OCI-LY7 (cell line): ENCODE data around the gene TOR2A.

Experiments used
- CTCF ChIP-seq: fragments of 200-600 bp; sonication (generic); conservative IDR thresholded peaks from 2 replicates; pipeline ENCODE4 v1.5.1; 2014; ENCODE audit warnings: mild to moderate bottlenecking, antibody characterized with exemption, low read length, moderate library complexity, mixed read lengths
- EZH2phosphoT487 ChIP-seq: fragments of 200-600 bp; sonication (generic); IDR thresholded peaks from 2 replicates; pipeline ENCODE4 v1.6.1; 2018; ENCODE audit warnings: low read depth, borderline replicate concordance, mild to moderate bottlenecking, mixed run types, antibody characterized with exemption, low read length, moderate library complexity, mixed read lengths

GRCh38 chr9:127693697-127694096 lies 41.4 kb downstream of the TOR2A start:
- TF ChIP-seq CTCF (no peak), EZH2phosphoT487 (no peak)
